Measurements from ENCODE around the gene VIPR1.
A peak's percentile ranks its signal among the peaks of the same experiment; 100 is the strongest.
"Not testable (repeated sequence)": the region's sequence is repeated elsewhere in the genome, so short reads cannot be mapped to it uniquely, and the experiment has no call there.

VIPR1 gene

GRCh38 chr3:42575137-42575741, 72.8 kb downstream of the VIPR1 start:
- Histone ChIP-seq H3K9me3 (ENCODE audit: control insufficient read depth, low read length) (no peaks in the 10 kb centered on the region), H3K4me2 (ENCODE audit: low read length) (no peak overlapping the region), H3K36me3 (ENCODE audit: control insufficient read depth, insufficient read depth, low read length) (no peaks in the 10 kb centered on the region), H3K4me1 (no peaks in the 10 kb centered on the region), H3K4me3 (ENCODE audit: low read depth, low read length) (no peak overlapping the region), H2AFZ (no peak overlapping the region), H3K27ac (no peak overlapping the region), H3K9ac (no peak overlapping the region), H3K79me2 (peaks cover 16% of the 10 kb centered on the region), H3K27me3 (ENCODE audit: control insufficient read depth, insufficient read depth, low read length) (no peaks in the 10 kb centered on the region)
- TF ChIP-seq CTCF (IDR thresholded peaks at IDR 0.05) = no peak

GRCh38 chr3:42578054-42578453, 75.6 kb downstream of the VIPR1 start:
- peaks cover 6% of the 10 kb centered on the region for H3K4me1 ChIP-seq
- no peak overlapping the region for H3K27ac ChIP-seq
- no peaks in the 10 kb centered on the region for H3K27me3 ChIP-seq (ENCODE audit: control insufficient read depth, insufficient read depth, low read length)
- peaks cover 13% of the 10 kb centered on the region for H3K79me2 ChIP-seq
- H3K9me3 ChIP-seq (ENCODE audit: control insufficient read depth, low read length) = no peaks in the 10 kb centered on the region
- no peak overlapping the region for H2AFZ ChIP-seq
- no peaks in the 10 kb centered on the region for H3K36me3 ChIP-seq (ENCODE audit: control insufficient read depth, insufficient read depth, low read length)
- no peak overlapping the region for H3K4me2 ChIP-seq (ENCODE audit: low read length)
- H3K4me3 ChIP-seq (ENCODE audit: low read depth, low read length) = no peak overlapping the region
- no peak overlapping the region for H3K9ac ChIP-seq
- no peak for TF ChIP-seq CTCF (IDR thresholded peaks at IDR 0.05)

GRCh38 chr3:42579346-42579745, 76.9 kb downstream of the VIPR1 start:
- H3K9ac ChIP-seq; H2AFZ ChIP-seq; H3K27ac ChIP-seq; H3K4me2 ChIP-seq (ENCODE audit: low read length); H3K4me1 ChIP-seq; H3K36me3 ChIP-seq (ENCODE audit: control insufficient read depth, insufficient read depth, low read length); H3K4me3 ChIP-seq (ENCODE audit: low read depth, low read length); H3K9me3 ChIP-seq (ENCODE audit: control insufficient read depth, low read length); H3K27me3 ChIP-seq (ENCODE audit: control insufficient read depth, insufficient read depth, low read length): not testable (repeated sequence)
- H3K79me2 ChIP-seq = peaks cover 17% of the 10 kb centered on the region

GRCh38 chr3:42581400-42581708, 78.9 kb downstream of the VIPR1 start:
- H3K27me3 ChIP-seq (ENCODE audit: control insufficient read depth, insufficient read depth, low read length) = no peaks in the 10 kb centered on the region
- H3K79me2 ChIP-seq = peaks cover 6% of the 10 kb centered on the region
- H3K27ac ChIP-seq = peak overlapping the region; percentile 87
- peaks cover 6% of the 10 kb centered on the region for H3K4me1 ChIP-seq
- no peaks in the 10 kb centered on the region for H3K9me3 ChIP-seq (ENCODE audit: control insufficient read depth, low read length)
- H3K36me3 ChIP-seq (ENCODE audit: control insufficient read depth, insufficient read depth, low read length) = no peaks in the 10 kb centered on the region
- no peak for TF ChIP-seq CTCF (IDR thresholded peaks at IDR 0.05)
- peak overlapping the region; percentile 32 for H3K9ac ChIP-seq
- peak overlapping the region; percentile 84 for H2AFZ ChIP-seq
- H3K4me3 ChIP-seq (ENCODE audit: low read depth, low read length) = peak overlapping the region; percentile 89
- peak overlapping the region; percentile 91 for H3K4me2 ChIP-seq (ENCODE audit: low read length)

GRCh38 chr3:42581709-42582473, 79.4 kb downstream of the VIPR1 start, which contains the start of gene SEC22C:
TSS of gene SEC22C (minus strand) at chr3:42581967. CDS start at chr3:42569046, 12,921 bp downstream.
- peaks cover 6% of the 10 kb centered on the region for H3K79me2 ChIP-seq
- H3K4me1 ChIP-seq = peaks cover 6% of the 10 kb centered on the region
- peak within 1 kb of the TSS; percentile 84 for H2AFZ ChIP-seq
- peak within 1 kb of the TSS; percentile 91 for H3K4me2 ChIP-seq (ENCODE audit: low read length)
- TF ChIP-seq CTCF (IDR thresholded peaks at IDR 0.05) = peak; percentile 42
- peak within 1 kb of the TSS; percentile 89 for H3K4me3 ChIP-seq (ENCODE audit: low read depth, low read length)
- no peaks in the 10 kb centered on the region for H3K27me3 ChIP-seq (ENCODE audit: control insufficient read depth, insufficient read depth, low read length)
- H3K9me3 ChIP-seq (ENCODE audit: control insufficient read depth, low read length) = no peaks in the 10 kb centered on the region
- no peaks in the 10 kb centered on the region for H3K36me3 ChIP-seq (ENCODE audit: control insufficient read depth, insufficient read depth, low read length)
- H3K9ac ChIP-seq = peak within 1 kb of the TSS; percentile 32
- H3K27ac ChIP-seq = peak within 1 kb of the TSS; percentile 87

Data from parathyroid adenoma (tissue), 2 donors.